ENCODE data around the gene MB.

The MB gene

GRCh38 chr22:35592418-35592967 is 24.6 kb downstream of the MB start:
- DNase-seq = no peak

- no peak for DNase-seq
Observed at GRCh38 chr22:35591714-35592417, 25.3 kb downstream of the MB start.

- DNase-seq = no peak
Observed at GRCh38 chr22:35590634-35591295, 26.4 kb downstream of the MB start.

- DNase-seq = no peak
Observed at GRCh38 chr22:35589756-35590093, 27.4 kb downstream of the MB start.

GRCh38 chr22:35589071-35589755 is 27.9 kb downstream of the MB start:
- no peak for DNase-seq

GRCh38 chr22:35587896-35588295 is 29.2 kb downstream of the MB start:
- DNase-seq = no peak

GRCh38 chr22:35587447-35587870 is 29.7 kb downstream of the MB start:
- DNase-seq = no peak

GRCh38 chr22:35586771-35587170 is 30.4 kb downstream of the MB start:
- no peak for DNase-seq

- DNase-seq = no peak
Observed at GRCh38 chr22:35582861-35583670, 34.1 kb downstream of the MB start.

- no peak for DNase-seq
Observed at GRCh38 chr22:35582218-35582860, 34.8 kb downstream of the MB start.

- DNase-seq = no peak
Observed at GRCh38 chr22:35581023-35581413, 36.1 kb downstream of the MB start.

GRCh38 chr22:35580351-35581022 is 36.6 kb downstream of the MB start:
- DNase-seq = no peak

GRCh38 chr22:35578836-35579575 is 38.1 kb downstream of the MB start:
- no peak for DNase-seq

- no peak for DNase-seq
Observed at GRCh38 chr22:35577799-35578659, 39.1 kb downstream of the MB start.

GRCh38 chr22:35576671-35577070 is 40.5 kb downstream of the MB start:
- DNase-seq = no peak

- DNase-seq = no peak
Observed at GRCh38 chr22:35575116-35575748, 41.9 kb downstream of the MB start.

GRCh38 chr22:35572556-35572955 is 44.6 kb downstream of the MB start:
- no peak for DNase-seq

- no peak for DNase-seq
Observed at GRCh38 chr22:35570686-35571194, 46.4 kb downstream of the MB start.

- no peak for DNase-seq
Observed at GRCh38 chr22:35569916-35570315, 47.2 kb downstream of the MB start.
